ENCODE data around the gene SIAH3. TPM values are rescaled to one million over a fixed set of nuclear protein-coding genes. Genes with fewer than 3 reads are reported as not detected.

SIAH3 gene
- total and polyA plus RNA-seq, 9 of the 15 experiments (the other 6 are each of a cell fraction or from before 2014, with no cell fraction given), result not detected

DNA sequence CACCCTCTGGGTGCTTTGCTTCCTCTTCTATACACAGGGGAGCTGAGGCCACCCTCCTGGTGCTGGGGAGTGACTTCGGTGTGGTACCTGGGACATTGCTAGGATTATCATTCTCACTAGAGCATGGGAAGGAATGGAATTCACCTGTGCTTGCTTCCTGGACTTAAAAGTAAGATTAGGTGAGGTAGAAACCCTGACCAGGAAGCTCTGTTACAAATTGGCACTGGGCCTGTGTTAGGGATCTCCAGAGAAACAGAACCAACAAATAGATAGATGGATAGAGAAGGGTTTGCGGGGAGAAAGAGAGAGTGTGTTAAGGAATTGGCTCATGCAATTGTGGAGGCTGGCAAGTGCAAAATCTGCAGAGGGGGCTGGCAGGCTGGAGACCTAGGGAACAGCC, 13.9 kb upstream of the SIAH3 start:
- 0% methylated on average over 2 of the region's 2 CpGs for WGBS (ENCODE audit: insufficient coverage, low coverage, missing lambda C conversion rate)
- Histone ChIP-seq H3K4me3 (no peak overlapping the region), H3K4me1 (replicated peaks in 1 of 2; ENCODE audit: control insufficient read depth in 2 of 2, insufficient read depth in 2 of 2, low read length in 2 of 2) (no peaks in the 10 kb centered on the region), H3K9me1 (ENCODE audit: control insufficient read depth, insufficient read depth, low read length) (no peaks in the 10 kb centered on the region), H3K9me3 (replicated peaks; ENCODE audit: control insufficient read depth, insufficient read depth, low read depth, low read length) (no peaks in the 10 kb centered on the region), H3K27ac (ENCODE audit: extremely low read depth, low read depth, low read length) (no peak overlapping the region), H2AFZ (ENCODE audit: low read depth, low read length) (no peak overlapping the region), H3K79me2 (ENCODE audit: control insufficient read depth, insufficient read depth, low read length) (no peaks in the 10 kb centered on the region), H4K20me1 (replicated peaks; ENCODE audit: control insufficient read depth, insufficient read depth, low read length) (no peaks in the 10 kb centered on the region), H3K9ac (ENCODE audit: insufficient read depth in 1 of 2, low read depth in 2 of 2, low read length in 2 of 2) (no peak overlapping the region), H3K4me2 (ENCODE audit: insufficient read depth, low read length) (no peak overlapping the region), H3K36me3 (ENCODE audit: control insufficient read depth, insufficient read depth, low read length) (no peaks in the 10 kb centered on the region), H3K27me3 (ENCODE audit: control insufficient read depth in 2 of 2, insufficient read depth in 2 of 2, low read length in 2 of 2) (peaks cover 3% of the 10 kb centered on the region in 2 experiments; a peak in 2 of 5 replicates)
- ChIA-PET POLR2A (no interaction called here), CTCF (ENCODE audit: low intra/inter-chr PET ratio) (no interaction called here)
- in situ Hi-C loops (cut with MboI), result no loop called here
- DNase-seq (ENCODE audit: extremely low read depth in 1 of 4, low spot score in 3 of 4) (no peak), ATAC-seq (no peak), FAIRE-seq (no peak)
- intact Hi-C loops (cut with micrococcal nuclease), result no loop called here
- no TSS peak for BruUV-seq (replicated peaks)
- TF ChIP-seq, protein P1, sequence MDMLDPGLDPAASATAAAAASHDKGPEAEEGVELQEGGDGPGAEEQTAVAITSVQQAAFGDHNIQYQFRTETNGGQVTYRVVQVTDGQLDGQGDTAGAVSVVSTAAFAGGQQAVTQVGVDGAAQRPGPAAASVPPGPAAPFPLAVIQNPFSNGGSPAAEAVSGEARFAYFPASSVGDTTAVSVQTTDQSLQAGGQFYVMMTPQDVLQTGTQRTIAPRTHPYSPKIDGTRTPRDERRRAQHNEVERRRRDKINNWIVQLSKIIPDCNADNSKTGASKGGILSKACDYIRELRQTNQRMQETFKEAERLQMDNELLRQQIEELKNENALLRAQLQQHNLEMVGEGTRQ (CRISPR knock-in tag; IDR thresholded peaks at IDR 0.05), result no peak
- TF ChIP-seq, protein P2, sequence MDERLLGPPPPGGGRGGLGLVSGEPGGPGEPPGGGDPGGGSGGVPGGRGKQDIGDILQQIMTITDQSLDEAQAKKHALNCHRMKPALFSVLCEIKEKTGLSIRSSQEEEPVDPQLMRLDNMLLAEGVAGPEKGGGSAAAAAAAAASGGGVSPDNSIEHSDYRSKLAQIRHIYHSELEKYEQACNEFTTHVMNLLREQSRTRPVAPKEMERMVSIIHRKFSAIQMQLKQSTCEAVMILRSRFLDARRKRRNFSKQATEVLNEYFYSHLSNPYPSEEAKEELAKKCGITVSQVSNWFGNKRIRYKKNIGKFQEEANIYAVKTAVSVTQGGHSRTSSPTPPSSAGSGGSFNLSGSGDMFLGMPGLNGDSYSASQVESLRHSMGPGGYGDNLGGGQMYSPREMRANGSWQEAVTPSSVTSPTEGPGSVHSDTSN (CRISPR knock-in tag; IDR thresholded peaks at IDR 0.05; ENCODE audit: low read depth), result no peak
- TF ChIP-seq, protein P2 (tag; conservative IDR thresholded peaks at IDR 0.05; ENCODE audit: low read depth), result no peak
- TF ChIP-seq, protein P3, sequence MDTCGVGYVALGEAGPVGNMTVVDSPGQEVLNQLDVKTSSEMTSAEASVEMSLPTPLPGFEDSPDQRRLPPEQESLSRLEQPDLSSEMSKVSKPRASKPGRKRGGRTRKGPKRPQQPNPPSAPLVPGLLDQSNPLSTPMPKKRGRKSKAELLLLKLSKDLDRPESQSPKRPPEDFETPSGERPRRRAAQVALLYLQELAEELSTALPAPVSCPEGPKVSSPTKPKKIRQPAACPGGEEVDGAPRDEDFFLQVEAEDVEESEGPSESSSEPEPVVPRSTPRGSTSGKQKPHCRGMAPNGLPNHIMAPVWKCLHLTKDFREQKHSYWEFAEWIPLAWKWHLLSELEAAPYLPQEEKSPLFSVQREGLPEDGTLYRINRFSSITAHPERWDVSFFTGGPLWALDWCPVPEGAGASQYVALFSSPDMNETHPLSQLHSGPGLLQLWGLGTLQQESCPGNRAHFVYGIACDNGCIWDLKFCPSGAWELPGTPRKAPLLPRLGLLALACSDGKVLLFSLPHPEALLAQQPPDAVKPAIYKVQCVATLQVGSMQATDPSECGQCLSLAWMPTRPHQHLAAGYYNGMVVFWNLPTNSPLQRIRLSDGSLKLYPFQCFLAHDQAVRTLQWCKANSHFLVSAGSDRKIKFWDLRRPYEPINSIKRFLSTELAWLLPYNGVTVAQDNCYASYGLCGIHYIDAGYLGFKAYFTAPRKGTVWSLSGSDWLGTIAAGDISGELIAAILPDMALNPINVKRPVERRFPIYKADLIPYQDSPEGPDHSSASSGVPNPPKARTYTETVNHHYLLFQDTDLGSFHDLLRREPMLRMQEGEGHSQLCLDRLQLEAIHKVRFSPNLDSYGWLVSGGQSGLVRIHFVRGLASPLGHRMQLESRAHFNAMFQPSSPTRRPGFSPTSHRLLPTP (IDR thresholded peaks at IDR 0.05; ENCODE audit: borderline replicate concordance, extremely low read depth, insufficient read length), result no peak
- no peak for TF ChIP-seq SP2 (IDR thresholded peaks at IDR 0.05; ENCODE audit: extremely low read depth, low read depth, low read length, poor library complexity, severe bottlenecking)
- TF ChIP-seq CC2D1A (IDR thresholded peaks at IDR 0.05), result no peak
- TF ChIP-seq TBP (optimal IDR thresholded peaks at IDR 0.05; ENCODE audit: low read depth, low read length), result no peak
- TF ChIP-seq NR3C1 (CRISPR knock-in tag; IDR thresholded peaks at IDR 0.05), result no peak
- TF ChIP-seq, protein P4, sequence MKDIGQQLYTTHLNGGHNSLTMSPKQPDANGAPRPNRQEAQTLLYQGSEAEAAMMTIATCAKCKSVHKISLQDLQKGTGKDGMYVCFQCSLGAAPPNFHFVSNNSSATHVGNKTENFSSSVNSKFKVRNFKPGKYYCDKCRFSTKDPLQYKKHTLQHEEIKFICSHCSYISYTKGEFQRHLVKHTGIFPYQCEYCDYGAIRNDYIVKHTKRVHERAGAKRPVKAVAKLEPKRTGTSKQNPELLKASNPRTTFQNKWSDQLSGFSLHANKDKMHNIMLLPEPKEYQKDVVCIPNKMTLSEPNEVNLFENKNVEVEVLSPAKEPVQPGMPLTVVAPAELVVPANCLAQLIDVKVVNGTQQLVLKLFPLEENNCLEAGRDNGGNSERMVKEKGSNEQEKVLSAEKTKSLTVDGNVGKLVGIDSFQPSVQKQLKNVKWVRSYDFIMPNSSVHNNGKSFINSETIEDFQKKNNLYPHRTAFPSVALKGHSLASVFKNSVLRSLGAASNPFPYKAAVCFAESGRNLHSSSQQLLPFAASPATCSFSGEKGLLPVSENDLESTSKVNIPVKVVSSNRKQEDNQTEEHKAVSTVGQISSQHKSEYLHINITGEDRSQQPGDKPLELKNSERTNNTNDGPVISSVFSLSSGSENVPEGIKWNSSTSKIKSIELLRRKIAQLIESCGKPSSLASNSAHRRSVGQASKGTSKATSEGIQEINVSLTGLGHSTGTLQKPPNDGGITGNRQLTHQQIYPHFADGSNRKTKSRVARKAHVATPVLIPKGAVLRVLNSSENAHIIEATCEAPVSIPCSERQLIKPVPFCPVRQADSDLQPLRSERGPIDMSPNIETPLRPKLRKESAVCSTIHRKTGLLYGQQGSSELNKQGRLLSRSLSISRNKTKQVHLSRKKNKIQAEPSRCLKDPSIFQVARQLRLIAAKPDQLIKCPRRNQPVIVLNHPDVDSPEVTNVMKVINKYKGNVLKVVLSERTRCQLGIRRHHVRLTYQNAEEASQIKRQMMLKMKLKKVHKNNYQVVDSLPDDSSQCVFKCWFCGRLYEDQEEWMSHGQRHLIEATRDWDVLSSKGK (CRISPR knock-in tag; IDR thresholded peaks at IDR 0.05), result no peak
- TF ChIP-seq, protein P5, sequence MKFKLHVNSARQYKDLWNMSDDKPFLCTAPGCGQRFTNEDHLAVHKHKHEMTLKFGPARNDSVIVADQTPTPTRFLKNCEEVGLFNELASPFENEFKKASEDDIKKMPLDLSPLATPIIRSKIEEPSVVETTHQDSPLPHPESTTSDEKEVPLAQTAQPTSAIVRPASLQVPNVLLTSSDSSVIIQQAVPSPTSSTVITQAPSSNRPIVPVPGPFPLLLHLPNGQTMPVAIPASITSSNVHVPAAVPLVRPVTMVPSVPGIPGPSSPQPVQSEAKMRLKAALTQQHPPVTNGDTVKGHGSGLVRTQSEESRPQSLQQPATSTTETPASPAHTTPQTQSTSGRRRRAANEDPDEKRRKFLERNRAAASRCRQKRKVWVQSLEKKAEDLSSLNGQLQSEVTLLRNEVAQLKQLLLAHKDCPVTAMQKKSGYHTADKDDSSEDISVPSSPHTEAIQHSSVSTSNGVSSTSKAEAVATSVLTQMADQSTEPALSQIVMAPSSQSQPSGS (CRISPR knock-in tag; IDR thresholded peaks at IDR 0.05), result no peak
- no peak for TF ChIP-seq TRIM24 (IDR thresholded peaks at IDR 0.05)
